NCI-H187 (cell line): Measurements from ENCODE around the gene RABL2B.
"Not testable (repeated sequence)": the region's sequence is repeated elsewhere in the genome, so short reads cannot be mapped to it uniquely, and the experiment has no call there.

Source experiments
- DNase-seq, 2 experiments: peaks; one replicate each; lab custom pipeline; 2025; lab: John Stamatoyannopoulos, UW

Gene RABL2B

GRCh38 chr22:50783033-50783879 is at the start of gene RABL2B:
TSS of gene RABL2B (minus strand) at chr22:50783636. CDS start at chr22:50782294, 1,342 bp downstream.
- peak; percentile 29 to 35 for DNase-seq

GRCh38 chr22:50786936-50787335 is 3.5 kb upstream of the RABL2B start:
- DNase-seq, result not testable (repeated sequence)

GRCh38 chr22:50785289-50785688 is 1.9 kb upstream of the RABL2B start:
- DNase-seq, result not testable (repeated sequence)

GRCh38 chr22:50783880-50784276 is 442 bp upstream of the RABL2B start:
- DNase-seq, result not testable (repeated sequence)

- DNase-seq, result not testable (repeated sequence)
Measured at GRCh38 chr22:50782253-50782652, 1.2 kb downstream of the RABL2B start.

GRCh38 chr22:50780244-50780643 is 3.2 kb downstream of the RABL2B start:
- not testable (repeated sequence) for DNase-seq

- DNase-seq, result not testable (repeated sequence)
Measured at GRCh38 chr22:50777631-50778030, 5.8 kb downstream of the RABL2B start.

- DNase-seq, result not testable (repeated sequence)
Measured at GRCh38 chr22:50775132-50775531, 8.3 kb downstream of the RABL2B start.

GRCh38 chr22:50764288-50764687 is 19.1 kb downstream of the RABL2B start:
- not testable (repeated sequence) for DNase-seq

- DNase-seq, result not testable (repeated sequence)
Measured at GRCh38 chr22:50761829-50762228, 21.6 kb downstream of the RABL2B start.

- DNase-seq, result not testable (repeated sequence)
Measured at GRCh38 chr22:50759597-50760341, 23.7 kb downstream of the RABL2B start.

- DNase-seq, result not testable (repeated sequence)
Measured at GRCh38 chr22:50756949-50757491, 26.4 kb downstream of the RABL2B start.

GRCh38 chr22:50756406-50756805 is 27.0 kb downstream of the RABL2B start:
- not testable (repeated sequence) for DNase-seq

GRCh38 chr22:50755251-50755650 is 28.2 kb downstream of the RABL2B start:
- not testable (repeated sequence) for DNase-seq

- DNase-seq, result not testable (repeated sequence)
Measured at GRCh38 chr22:50749302-50750074, 33.9 kb downstream of the RABL2B start.

GRCh38 chr22:50748630-50749029 is 34.8 kb downstream of the RABL2B start:
- DNase-seq, result not testable (repeated sequence)

- DNase-seq, result not testable (repeated sequence)
Measured at GRCh38 chr22:50747521-50747920, 35.9 kb downstream of the RABL2B start.

- DNase-seq, result not testable (repeated sequence)
Measured at GRCh38 chr22:50744424-50744823, 39.0 kb downstream of the RABL2B start.

- DNase-seq, result not testable (repeated sequence)
Measured at GRCh38 chr22:50740714-50741113, 42.7 kb downstream of the RABL2B start.

- no peak for DNase-seq
Measured at GRCh38 chr22:50739894-50740293, 43.5 kb downstream of the RABL2B start.

GRCh38 chr22:50739279-50739691 is 44.2 kb downstream of the RABL2B start:
- no peak for DNase-seq
